ENCODE data around the gene ACTR3C.
"Not testable (repeated sequence)": the region's sequence is repeated elsewhere in the genome, so short reads cannot be mapped to it uniquely, and the experiment has no call there.

Gene ACTR3C

GRCh38 chr7:150312649-150313366 is 10.5 kb downstream of the ACTR3C start:
- not testable (repeated sequence) for DNase-seq (ENCODE audit: low spot score)

- no peak for DNase-seq (ENCODE audit: low spot score)
Measured at GRCh38 chr7:150311711-150312110, 11.6 kb downstream of the ACTR3C start.

GRCh38 chr7:150311146-150311545 is 12.2 kb downstream of the ACTR3C start:
- DNase-seq (ENCODE audit: low spot score) = no peak

GRCh38 chr7:150308575-150308974 is 14.8 kb downstream of the ACTR3C start:
- no peak for DNase-seq (ENCODE audit: low spot score)

GRCh38 chr7:150307904-150308303 is 15.4 kb downstream of the ACTR3C start:
- DNase-seq (ENCODE audit: low spot score) = no peak

GRCh38 chr7:150307129-150307528 is 16.2 kb downstream of the ACTR3C start:
- DNase-seq (ENCODE audit: low spot score) = no peak

- DNase-seq (ENCODE audit: low spot score) = not testable (repeated sequence)
Measured at GRCh38 chr7:150306377-150306776, 17.0 kb downstream of the ACTR3C start.

- not testable (repeated sequence) for DNase-seq (ENCODE audit: low spot score)
Measured at GRCh38 chr7:150305903-150306284, 17.5 kb downstream of the ACTR3C start.

GRCh38 chr7:150305259-150305902 is 18.0 kb downstream of the ACTR3C start:
- DNase-seq (ENCODE audit: low spot score) = not testable (repeated sequence)

- not testable (repeated sequence) for DNase-seq (ENCODE audit: low spot score)
Measured at GRCh38 chr7:150304499-150305258, 18.7 kb downstream of the ACTR3C start.

GRCh38 chr7:150302908-150303310 is 20.4 kb downstream of the ACTR3C start:
- DNase-seq (ENCODE audit: low spot score) = not testable (repeated sequence)

- DNase-seq (ENCODE audit: low spot score) = not testable (repeated sequence)
Measured at GRCh38 chr7:150297978-150298377, 25.4 kb downstream of the ACTR3C start.

- not testable (repeated sequence) for DNase-seq (ENCODE audit: low spot score)
Measured at GRCh38 chr7:150296802-150297201, 26.5 kb downstream of the ACTR3C start.

GRCh38 chr7:150295614-150296013 is 27.7 kb downstream of the ACTR3C start:
- not testable (repeated sequence) for DNase-seq (ENCODE audit: low spot score)

- DNase-seq (ENCODE audit: low spot score) = not testable (repeated sequence)
Measured at GRCh38 chr7:150295027-150295426, 28.3 kb downstream of the ACTR3C start.

- not testable (repeated sequence) for DNase-seq (ENCODE audit: low spot score)
Measured at GRCh38 chr7:150290317-150290716, 33.0 kb downstream of the ACTR3C start.

- not testable (repeated sequence) for DNase-seq (ENCODE audit: low spot score)
Measured at GRCh38 chr7:150288816-150289215, 34.5 kb downstream of the ACTR3C start.

- not testable (repeated sequence) for DNase-seq (ENCODE audit: low spot score)
Measured at GRCh38 chr7:150287815-150288214, 35.5 kb downstream of the ACTR3C start.

GRCh38 chr7:150285849-150286754 is 37.2 kb downstream of the ACTR3C start:
- DNase-seq (ENCODE audit: low spot score) = not testable (repeated sequence)

- DNase-seq (ENCODE audit: low spot score) = not testable (repeated sequence)
Measured at GRCh38 chr7:150283608-150284007, 39.7 kb downstream of the ACTR3C start.

- not testable (repeated sequence) for DNase-seq (ENCODE audit: low spot score)
Measured at GRCh38 chr7:150283111-150283510, 40.2 kb downstream of the ACTR3C start.
